HepG2 (cell line): ENCODE measurements around the gene TEF. TPM values are rescaled to one million over a fixed set of nuclear protein-coding genes. Genes with fewer than 3 reads are reported as not detected.

Experiments used
- ATAC-seq: fragments of 200-7000 bp; cut with Tn5 transposase; 3 replicates; pipeline ENCODE4 v1.9.1; 2020; ENCODE audit warnings: mild to moderate bottlenecking, moderate library complexity
- BruUV-seq: library from RNA; stranded (reverse); fragments of 400-500 nt; replicated peaks from 2 replicates; lab custom pipeline; 2021; lab: Mats Ljungman, UMichigan
- CTCF ChIA-PET: fragments of 300-600 bp; formaldehyde crosslinking; extraction: SDS; loops from one replicate; lab custom pipeline; 2021; ENCODE audit warnings: low total read pairs, inconsistent platforms, low intra/inter-chr PET ratio; lab: Yijun Ruan, JAX
- POLR2A ChIA-PET: fragments of 350-600 bp; sonication (Branson Sonifier 250); formaldehyde crosslinking; loops from one replicate; lab custom pipeline; 2020; ENCODE audit warnings: antibody characterized with exemption, inconsistent platforms; lab: Yijun Ruan, JAX
- DNase-seq: peaks from one replicate; pipeline ENCODE4 v3.0.0-alpha.2; 2015; ENCODE audit warnings: low spot score
- FAIRE-seq: peaks from 3 replicates; lab custom pipeline; 2011; peaks lifted over from hg19 to GRCh38; lab: Jason Lieb, UNC
- H2AFZ ChIP-seq: one replicate; pipeline ENCODE4 v1.6.1; 2011; ENCODE audit warnings: low read length, inconsistent platforms
- H3K27ac ChIP-seq: fragments of 300-600 bp; 3 replicates; pipeline ENCODE4 v1.8.0; 2011; ENCODE audit warnings: mixed run types, mild to moderate bottlenecking, mixed read lengths, low read length, inconsistent platforms; ENCODE audit not compliant: insufficient read depth; ENCODE audit errors: extremely low read length
- H3K27me3 ChIP-seq, 2 experiments: fragments of 200-600 bp in 1 of 2; 2 replicates in 1 of 2; 3 replicates in 1 of 2; pipeline versions ENCODE4 v1.6.0 to v1.8.0; 2011; ENCODE audit warnings: low read length in 2 of 2, mild to moderate bottlenecking in 2 of 2, moderate library complexity in 2 of 2, inconsistent platforms in 1 of 2; ENCODE audit not compliant: insufficient read depth in 2 of 2, control insufficient read depth in 1 of 2
- H3K36me3 ChIP-seq, 2 experiments: fragments of 200-600 bp in 1 of 2; replicated peaks in 1 of 2; 2 replicates in 1 of 2; 3 replicates in 1 of 2; pipeline versions ENCODE4 v1.5.1 to v1.8.0; 2011; ENCODE audit warnings: low read length in 2 of 2, inconsistent platforms in 1 of 2; ENCODE audit not compliant: insufficient read depth in 2 of 2, control insufficient read depth in 1 of 2
- H3K4me1 ChIP-seq: 2 replicates; pipeline ENCODE4 v1.5.1; 2012; ENCODE audit warnings: low read length, inconsistent platforms; ENCODE audit not compliant: insufficient read depth
- H3K4me2 ChIP-seq: 2 replicates; pipeline ENCODE4 v1.6.0; 2011; ENCODE audit warnings: low read depth, low read length, inconsistent platforms
- H3K4me3 ChIP-seq, 3 experiments: fragments of 200-600 bp in 1 of 3; sonication (generic), shearing (Covaris generic) in 1 of 3; replicated peaks in 1 of 3; 2 replicates each; pipeline ENCODE4 v1.5.1; 2011 to 2016; ENCODE audit warnings: low read length in 3 of 3, inconsistent platforms in 2 of 3, low read depth in 2 of 3, mild to moderate bottlenecking in 2 of 3, control low read depth in 1 of 3, mixed read lengths in 1 of 3; ENCODE audit not compliant: insufficient read depth in 1 of 3
- H3K79me2 ChIP-seq: one replicate; pipeline ENCODE4 v1.6.1; 2011; ENCODE audit warnings: low read length, inconsistent platforms; ENCODE audit not compliant: insufficient read depth
- H3K9ac ChIP-seq: 2 replicates; pipeline ENCODE4 v1.6.0; 2011; ENCODE audit warnings: mild to moderate bottlenecking, low read depth, low read length, inconsistent platforms; ENCODE audit not compliant: insufficient read depth
- H3K9me3 ChIP-seq: 2 replicates; pipeline ENCODE4 v1.5.1; 2012; ENCODE audit warnings: mild to moderate bottlenecking, low read length
- H4K20me1 ChIP-seq: 2 replicates; pipeline ENCODE4 v1.6.0; 2011; ENCODE audit warnings: inconsistent platforms, mild to moderate bottlenecking, low read length, moderate library complexity; ENCODE audit not compliant: insufficient read depth
- CREB3 ChIP-seq: sonication (generic); formaldehyde crosslinking; IDR thresholded peaks from 2 replicates; pipeline ENCODE4 v1.5.0; 2020; ENCODE audit warnings: missing genetic modification reagents
- HDAC6 ChIP-seq: fragments of 200-600 bp; sonication (generic); IDR thresholded peaks from 2 replicates; pipeline ENCODE4 v1.7.0; 2017; ENCODE audit warnings: mild to moderate bottlenecking, antibody characterized with exemption, low read length, low read depth
- ONECUT2 ChIP-seq: sonication (generic); formaldehyde crosslinking; IDR thresholded peaks from 2 replicates; pipeline ENCODE4 v1.4.0; 2020; ENCODE audit warnings: missing genetic modification reagents
- SOX13 ChIP-seq, 3 experiments: fragments of 450-650 bp in 1 of 3; sonication (generic) in 1 of 3; formaldehyde crosslinking in 1 of 3; IDR thresholded peaks in 2 of 3; conservative IDR thresholded peaks in 1 of 3; 2 replicates each; pipeline versions ENCODE4 v1.5.0 to v1.6.1; 2016 to 2020; ENCODE audit warnings: antibody characterized with exemption in 1 of 3, mild to moderate bottlenecking in 1 of 3, missing compliant biosample characterization in 1 of 3, missing genetic modification reagents in 1 of 3, moderate library complexity in 1 of 3
- TAF15 ChIP-seq: fragments of 200-400 bp; formaldehyde crosslinking; IDR thresholded peaks from one replicate; pipeline ENCODE4 v1.6.1; 2018; ENCODE audit warnings: mild to moderate bottlenecking, low read depth, low read length; ENCODE audit not compliant: poor library complexity, severe bottlenecking
- ZBTB20 ChIP-seq: sonication (generic); formaldehyde crosslinking; IDR thresholded peaks from 2 replicates; pipeline ENCODE4 v1.8.1; 2023; ENCODE audit warnings: missing genetic modification reagents, low read depth, mild to moderate bottlenecking, borderline replicate concordance
- ZEB1 ChIP-seq: IDR thresholded peaks from 2 replicates; pipeline ENCODE4 v1.6.1; 2012; ENCODE audit warnings: mild to moderate bottlenecking, low read depth, inconsistent platforms; ENCODE audit not compliant: insufficient replicate concordance
- ZFY ChIP-seq: sonication (generic); formaldehyde crosslinking; IDR thresholded peaks from 2 replicates; pipeline ENCODE4 v1.4.0; 2020; ENCODE audit warnings: missing genetic modification reagents
- ZHX2 ChIP-seq, 2 experiments: sonication (generic) in 1 of 2; formaldehyde crosslinking in 1 of 2; IDR thresholded peaks; 2 replicates each; pipeline versions ENCODE4 v1.6.1 to v1.9.0; 2014 to 2022; ENCODE audit warnings: antibody characterized with exemption in 1 of 2, borderline replicate concordance in 1 of 2, inconsistent platforms in 1 of 2, low read depth in 1 of 2, missing genetic modification reagents in 1 of 2
- ZNF556 ChIP-seq: sonication (generic); formaldehyde crosslinking; IDR thresholded peaks from 2 replicates; pipeline ENCODE4 v1.4.0; 2020; ENCODE audit warnings: mild to moderate bottlenecking, missing genetic modification reagents, borderline replicate concordance
- ZNF788 ChIP-seq: sonication (generic); formaldehyde crosslinking; IDR thresholded peaks from 2 replicates; pipeline ENCODE4 v1.5.0; 2020; ENCODE audit warnings: mild to moderate bottlenecking, missing genetic modification reagents, borderline replicate concordance
- WGBS: methylation state at CpG from one replicate; pipeline ENCODE4 v1.1.6; 2017; ENCODE audit warnings: low lambda C conversion rate; 5-methylcytosine and 5-hydroxymethylcytosine counted together
- in situ Hi-C: cut with HindIII; loops from 2 replicates; pipeline ENCODE4 v1.10.0; 2017; ENCODE audit warnings: low pct_unique_long_range_greater_than_20kb; ENCODE audit not compliant: extremely low pct_ligation_motif_present
- intact Hi-C: fragments of 100-400 bp; cut with micrococcal nuclease; formaldehyde crosslinking; loops from one replicate; pipeline ENCODE4 v1.10.0; 2022; ENCODE audit not compliant: unreplicated experiment
- polyA plus RNA-seq, 8 experiments: library from polyadenylated mRNA; depleted of rRNA in 3 of 8; stranded (reverse) in 7 of 8; unstranded in 1 of 8; fragments of >200 nt; fragmentation: Illumina TruSeq in 4 of 8; extraction: Trizol in 4 of 8; gene quantifications; 2 replicates each; pipeline versions ENCODE4 v1.2.1 to v1.2.3, GENCODE V29; 2011 to 2016; ENCODE audit warnings: low read depth in 4 of 8, missing spikeins in 1 of 8, mixed read lengths in 1 of 8; ENCODE audit not compliant: insufficient read depth in 1 of 8
- total RNA-seq, 5 experiments: library from RNA; depleted of rRNA; stranded (reverse); fragments of >200 nt; fragmentation: Illumina TruSeq; extraction: Trizol; gene quantifications; 2 replicates each; pipeline ENCODE4 v1.2.3, GENCODE V29; 2016; ENCODE audit warnings: low read depth in 1 of 5
- TF ChIP-seq, protein P1 (sequence below): IDR thresholded peaks from 2 replicates; pipeline ENCODE4 v1.6.1; 2016; ENCODE audit warnings: low read depth, borderline replicate concordance
- TF ChIP-seq, protein P2 (sequence below): sonication (generic); formaldehyde crosslinking; IDR thresholded peaks from 2 replicates; pipeline ENCODE4 v1.5.0; 2020; ENCODE audit warnings: missing genetic modification reagents, mild to moderate bottlenecking, borderline replicate concordance

Gene TEF
- total and polyA plus RNA-seq, 2 of the 13 experiments (the other 11 are each of a cell fraction or from before 2014, with no cell fraction given) = 7.6 to 11.2 TPM

DNA sequence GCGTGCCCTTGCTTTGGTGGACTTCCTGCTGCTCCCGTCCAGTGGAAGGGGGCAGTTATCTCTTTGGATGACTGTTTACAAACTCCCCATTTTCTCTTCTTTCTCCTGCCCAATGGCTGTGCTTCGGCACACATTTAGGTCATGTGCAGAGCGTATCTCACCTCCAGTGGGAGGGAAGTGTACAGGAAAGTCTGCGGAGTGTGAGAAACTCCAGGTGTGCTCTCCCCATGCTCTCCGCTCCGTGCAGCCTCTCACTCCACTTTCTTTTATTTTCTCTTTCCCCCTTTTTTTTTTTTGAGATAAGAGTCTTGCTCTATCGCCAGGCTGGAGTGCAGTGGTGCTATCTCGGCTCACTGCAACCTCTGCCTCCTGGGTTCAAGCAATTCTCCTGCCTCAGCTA, 11.9 kb upstream of the TEF start (continued):
- TF ChIP-seq ZHX2 (IDR thresholded peaks at IDR 0.05; ENCODE audit: low read depth) (no peak), ZHX2 (CRISPR knock-in tag; IDR thresholded peaks at IDR 0.05; ENCODE audit: borderline replicate concordance) (no peak), ZFY (CRISPR knock-in tag) (no peak), TAF15 (no peak), ONECUT2 (CRISPR knock-in tag) (no peak), CREB3 (CRISPR knock-in tag) (no peak)

GRCh38 chr22:41377846-41378245, 3.9 kb upstream of the TEF start:
- Histone ChIP-seq H3K36me3 (no peaks in the 10 kb centered on the region), H3K27ac (no peak overlapping the region), H3K9ac (no peak overlapping the region), H4K20me1 (no peaks in the 10 kb centered on the region), H3K79me2 (no peaks in the 10 kb centered on the region), H3K27me3 (no peaks in the 10 kb centered on the region; a peak in 1 of 5 replicates), H2AFZ (no peak overlapping the region), H3K4me2 (no peak overlapping the region), H3K9me3 (no peaks in the 10 kb centered on the region), H3K4me1 (peaks cover 15% of the 10 kb centered on the region), H3K4me3 (no peak overlapping the region)
- FAIRE-seq (no peak), DNase-seq (no peak), ATAC-seq (no peak)
- no TSS peak for BruUV-seq
- POLR2A ChIA-PET = interaction anchor here (1.4 kb wide), 1 partner anchor 11 kb away, joined by 7 read pairs; no protein-coding TSS in a partner anchor
- intact Hi-C loops (no loop called here), in situ Hi-C loops (no loop called here)
- WGBS = 52% methylated on average over 6 of the region's 6 CpGs
- CTCF ChIA-PET = no interaction called here
- TF ChIP-seq ZBTB20 (no peak), ZEB1 (no peak), ZNF788 (CRISPR knock-in tag) (no peak), ZNF556 (CRISPR knock-in tag) (no peak), SOX13 (IDR thresholded peaks at IDR 0.05) (no peak), SOX13 (CRISPR knock-in tag; conservative IDR thresholded peaks at IDR 0.05 in 1 of 2, IDR thresholded peaks at IDR 0.05 in 1 of 2) (no peak), HDAC6 (no peak)
- TF ChIP-seq, protein P1, sequence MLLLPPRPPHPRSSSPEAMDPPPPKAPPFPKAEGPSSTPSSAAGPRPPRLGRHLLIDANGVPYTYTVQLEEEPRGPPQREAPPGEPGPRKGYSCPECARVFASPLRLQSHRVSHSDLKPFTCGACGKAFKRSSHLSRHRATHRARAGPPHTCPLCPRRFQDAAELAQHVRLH (CRISPR knock-in tag) = no peak
- TF ChIP-seq, protein P2, sequence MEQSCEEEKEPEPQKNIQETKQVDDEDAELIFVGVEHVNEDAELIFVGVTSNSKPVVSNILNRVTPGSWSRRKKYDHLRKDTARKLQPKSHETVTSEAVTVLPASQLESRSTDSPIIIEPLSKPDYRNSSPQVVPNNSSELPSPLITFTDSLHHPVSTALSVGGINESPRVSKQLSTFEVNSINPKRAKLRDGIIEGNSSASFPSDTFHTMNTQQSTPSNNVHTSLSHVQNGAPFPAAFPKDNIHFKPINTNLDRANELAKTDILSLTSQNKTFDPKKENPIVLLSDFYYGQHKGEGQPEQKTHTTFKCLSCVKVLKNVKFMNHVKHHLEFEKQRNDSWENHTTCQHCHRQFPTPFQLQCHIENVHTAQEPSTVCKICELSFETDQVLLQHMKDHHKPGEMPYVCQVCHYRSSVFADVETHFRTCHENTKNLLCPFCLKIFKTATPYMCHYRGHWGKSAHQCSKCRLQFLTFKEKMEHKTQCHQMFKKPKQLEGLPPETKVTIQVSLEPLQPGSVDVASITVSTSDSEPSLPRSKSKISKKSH (CRISPR knock-in tag) = no peak
